ENCODE measurements around the gene IZUMO4.

- no peak for TF ChIP-seq CTCF (conservative IDR thresholded peaks at IDR 0.05)
- TF ChIP-seq EZH2 (IDR thresholded peaks at IDR 0.05; ENCODE audit: low read depth), result no peak
Observed at GRCh38 chr19:2118438-2118837, 21.7 kb downstream of the IZUMO4 start.

Data from PC-9 (cell line).